SK-N-MC (cell line): ENCODE data around the gene RAB10.

Source experiments
- EZH2 ChIP-seq: fragments of 200-600 bp; sonication (generic); IDR thresholded peaks from one replicate; pipeline ENCODE4 v1.6.1; 2017; ENCODE audit warnings: antibody characterized with exemption
- FOXP2 ChIP-seq: optimal IDR thresholded peaks from 2 replicates; pipeline ENCODE3; 2011; ENCODE audit warnings: mild to moderate bottlenecking, moderate library complexity; ENCODE audit not compliant: insufficient read depth; ENCODE audit errors: extremely low read length, control extremely low read depth
- POLR2AphosphoS5 ChIP-seq: IDR thresholded peaks from 2 replicates; pipeline ENCODE4 v1.6.1; 2012; ENCODE audit warnings: mild to moderate bottlenecking, low read depth, low read length, borderline replicate concordance

DNA sequence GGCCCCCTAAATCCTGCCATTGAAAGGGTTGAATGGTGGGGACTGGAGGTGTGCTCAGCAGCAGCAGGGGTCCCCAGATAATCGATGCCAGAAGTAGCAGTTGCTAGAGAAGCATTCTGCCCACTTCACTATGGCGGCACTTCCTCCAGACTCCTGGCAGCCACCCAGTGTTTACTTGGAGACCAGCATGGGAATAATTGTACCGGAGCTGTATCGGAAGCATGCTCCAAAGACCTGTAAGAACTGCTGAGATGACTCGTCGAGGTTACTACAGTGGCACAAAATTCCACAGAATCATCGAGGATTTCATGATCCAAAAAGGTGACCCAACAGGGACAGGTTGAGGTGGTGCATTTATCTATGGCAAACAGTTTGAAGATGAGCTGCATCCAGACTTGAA, 128.0 kb downstream of the RAB10 start:
- TF ChIP-seq EZH2, result no peak
- no peak for TF ChIP-seq POLR2AphosphoS5
- no peak for TF ChIP-seq FOXP2
